Activated CD4-positive, alpha-beta memory T cell treated with anti-CD3 and anti-CD28 coated beads for 36 hours (primary cell): ENCODE measurements around the gene DACT2. TPM values are rescaled to one million over a fixed set of nuclear protein-coding genes. Genes with fewer than 3 reads are reported as not detected.

Experiments
- CTCF ChIA-PET: fragments of 350-600 bp; sonication (Branson Sonifier 250); formaldehyde crosslinking; loops from one replicate; lab custom pipeline; 2021; ENCODE audit warnings: antibody characterized with exemption, inconsistent platforms; lab: Charles Lee
- POLR2A ChIA-PET: fragments of 350-600 bp; sonication (Branson Sonifier 250); formaldehyde crosslinking; loops from one replicate; lab custom pipeline; 2021; ENCODE audit warnings: antibody characterized with exemption; lab: Charles Lee
- DNase-seq: peaks from one replicate; pipeline ENCODE4 v3.0.0-alpha.2; 2020
- H3K27ac Mint-ChIP-seq: one replicate; pipeline ENCODE4 v1.8.0; 2021; ENCODE audit warnings: mixed read lengths
- H3K27me3 Mint-ChIP-seq: one replicate; pipeline ENCODE4 v1.8.0; 2021; ENCODE audit warnings: mixed read lengths
- H3K36me3 Mint-ChIP-seq: one replicate; pipeline ENCODE4 v1.8.0; 2021; ENCODE audit warnings: mixed read lengths
- H3K4me1 Mint-ChIP-seq: one replicate; pipeline ENCODE4 v1.8.0; 2021; ENCODE audit warnings: low read depth, mixed read lengths
- H3K4me3 Mint-ChIP-seq: one replicate; pipeline ENCODE4 v1.8.0; 2021; ENCODE audit warnings: mild to moderate bottlenecking, mixed read lengths
- H3K9me3 Mint-ChIP-seq: one replicate; pipeline ENCODE4 v1.8.0; 2021; ENCODE audit warnings: mixed read lengths
- intact Hi-C: fragments of 100-400 bp; cut with micrococcal nuclease; formaldehyde crosslinking; loops from one replicate; pipeline ENCODE4 v1.15.1; 2023
- total RNA-seq, 2 experiments: library from RNA; stranded (reverse); gene quantifications; one replicate each; pipeline ENCODE4 v1.2.3, GENCODE V29; 2021

Gene DACT2
- not detected for total RNA-seq

- Mint-ChIP-seq H3K27me3 (peaks cover 32% of the 10 kb centered on the region), H3K4me3 (no peak within 1 kb of the TSS)
- POLR2A ChIA-PET: interaction anchor here (0.6 kb wide), 1 partner anchor 17 kb away, joined by 3 read pairs; no protein-coding TSS in a partner anchor
These were observed at the start of gene DACT2 for GRCh38 chr6:168319279-168320111. Gene DACT2 (minus strand): TSS chr6:168319777. CDS start chr6:168319633, 144 bp downstream.

GRCh38 chr6:168368936-168369335, 49.4 kb upstream of the DACT2 start:
- ChIA-PET CTCF (interaction anchor here (2.0 kb wide), 1 partner anchor 512 kb away, joined by 16 read pairs; no protein-coding TSS in a partner anchor), POLR2A (no interaction called here)
- Mint-ChIP-seq H3K4me1 (peaks cover 5% of the 10 kb centered on the region), H3K9me3 (no peaks in the 10 kb centered on the region), H3K4me3 (no peak overlapping the region), H3K36me3 (no peaks in the 10 kb centered on the region), H3K27me3 (peaks cover 3% of the 10 kb centered on the region), H3K27ac (no peak overlapping the region)
- DNase-seq: no peak
- intact Hi-C loops: no loop called here

More at GRCh38 chr6:168319279-168320111, at the start of gene DACT2:
- CTCF ChIA-PET: no interaction called here
- no peak for DNase-seq
- H3K27ac Mint-ChIP-seq: no peak within 1 kb of the TSS
- intact Hi-C loops: no loop called here
- peaks cover 4% of the 10 kb centered on the region for H3K9me3 Mint-ChIP-seq
- H3K4me1 Mint-ChIP-seq: no peaks in the 10 kb centered on the region
- H3K36me3 Mint-ChIP-seq: no peaks in the 10 kb centered on the region

- ChIA-PET POLR2A (no interaction called here), CTCF (no interaction called here)
- peaks cover 5% of the 10 kb centered on the region for H3K4me1 Mint-ChIP-seq
- H3K4me3 Mint-ChIP-seq: no peak overlapping the region
- intact Hi-C loops: no loop called here
- H3K36me3 Mint-ChIP-seq: no peaks in the 10 kb centered on the region
- DNase-seq: no peak
- H3K27me3 Mint-ChIP-seq: peaks cover 3% of the 10 kb centered on the region
- no peak overlapping the region for H3K27ac Mint-ChIP-seq
- no peaks in the 10 kb centered on the region for H3K9me3 Mint-ChIP-seq
These were observed 48.7 kb upstream of the DACT2 start for GRCh38 chr6:168368066-168368820.

- Mint-ChIP-seq H3K4me3 (no peak overlapping the region), H3K27ac (no peak overlapping the region), H3K9me3 (no peaks in the 10 kb centered on the region), H3K36me3 (no peaks in the 10 kb centered on the region), H3K27me3 (peaks cover 3% of the 10 kb centered on the region), H3K4me1 (peaks cover 5% of the 10 kb centered on the region)
- intact Hi-C loops: no loop called here
- no peak for DNase-seq
- CTCF ChIA-PET: no interaction called here
- POLR2A ChIA-PET: no interaction called here
These were observed 47.7 kb upstream of the DACT2 start for GRCh38 chr6:168367285-168367751.

GRCh38 chr6:168366473-168366872, 46.9 kb upstream of the DACT2 start:
- no peak overlapping the region for H3K27ac Mint-ChIP-seq
- H3K4me1 Mint-ChIP-seq: peaks cover 5% of the 10 kb centered on the region
- DNase-seq: no peak
- no peak overlapping the region for H3K4me3 Mint-ChIP-seq
- peaks cover 3% of the 10 kb centered on the region for H3K27me3 Mint-ChIP-seq
- CTCF ChIA-PET: no interaction called here
- H3K9me3 Mint-ChIP-seq: no peaks in the 10 kb centered on the region
- intact Hi-C loops: no loop called here
- POLR2A ChIA-PET: no interaction called here
- H3K36me3 Mint-ChIP-seq: no peaks in the 10 kb centered on the region

GRCh38 chr6:168365422-168366165, 46.0 kb upstream of the DACT2 start:
- no peaks in the 10 kb centered on the region for H3K9me3 Mint-ChIP-seq
- DNase-seq: no peak
- no peak overlapping the region for H3K4me3 Mint-ChIP-seq
- POLR2A ChIA-PET: no interaction called here
- H3K27me3 Mint-ChIP-seq: peaks cover 3% of the 10 kb centered on the region
- CTCF ChIA-PET: no interaction called here
- no peaks in the 10 kb centered on the region for H3K36me3 Mint-ChIP-seq
- peaks cover 5% of the 10 kb centered on the region for H3K4me1 Mint-ChIP-seq
- no peak overlapping the region for H3K27ac Mint-ChIP-seq
- intact Hi-C loops: no loop called here

- no peak overlapping the region for H3K27ac Mint-ChIP-seq
- no peak for DNase-seq
- intact Hi-C loops: no loop called here
- H3K9me3 Mint-ChIP-seq: no peaks in the 10 kb centered on the region
- ChIA-PET CTCF (no interaction called here), POLR2A (no interaction called here)
- H3K36me3 Mint-ChIP-seq: no peaks in the 10 kb centered on the region
- H3K4me3 Mint-ChIP-seq: no peak overlapping the region
- H3K4me1 Mint-ChIP-seq: peaks cover 2% of the 10 kb centered on the region
- peaks cover 3% of the 10 kb centered on the region for H3K27me3 Mint-ChIP-seq
These were observed 45.3 kb upstream of the DACT2 start for GRCh38 chr6:168364793-168365421.

GRCh38 chr6:168363811-168364792, 44.5 kb upstream of the DACT2 start:
- POLR2A ChIA-PET: no interaction called here
- intact Hi-C loops: no loop called here
- CTCF ChIA-PET: interaction anchor here (0.7 kb wide), 1 partner anchor 29 kb away, joined by 4 read pairs; no protein-coding TSS in a partner anchor
- DNase-seq: no peak
- Mint-ChIP-seq H3K27me3 (peaks cover 8% of the 10 kb centered on the region), H3K4me3 (no peak overlapping the region), H3K9me3 (no peaks in the 10 kb centered on the region), H3K27ac (no peak overlapping the region), H3K36me3 (no peaks in the 10 kb centered on the region), H3K4me1 (no peaks in the 10 kb centered on the region)

- Mint-ChIP-seq H3K4me1 (no peaks in the 10 kb centered on the region), H3K9me3 (no peaks in the 10 kb centered on the region), H3K27me3 (peaks cover 10% of the 10 kb centered on the region), H3K4me3 (no peak overlapping the region), H3K27ac (no peak overlapping the region), H3K36me3 (no peaks in the 10 kb centered on the region)
- ChIA-PET POLR2A (no interaction called here), CTCF (no interaction called here)
- intact Hi-C loops: no loop called here
- DNase-seq: no peak
These were observed 43.7 kb upstream of the DACT2 start for GRCh38 chr6:168363302-168363701.

- Mint-ChIP-seq H3K36me3 (no peaks in the 10 kb centered on the region), H3K27ac (no peak overlapping the region), H3K9me3 (no peaks in the 10 kb centered on the region), H3K4me1 (no peaks in the 10 kb centered on the region), H3K4me3 (no peak overlapping the region), H3K27me3 (peaks cover 6% of the 10 kb centered on the region)
- DNase-seq: no peak
- intact Hi-C loops: no loop called here
- ChIA-PET CTCF (no interaction called here), POLR2A (no interaction called here)
These were observed 42.9 kb upstream of the DACT2 start for GRCh38 chr6:168362276-168362990.
